Choroid plexus epithelial cell (primary cell): ENCODE results near the gene BMP7.

ENCODE experiments used
- DNase-seq: peaks from one replicate; pipeline ENCODE4 v3.0.0-alpha.2; 2010; ENCODE audit warnings: low read depth
- H3K4me3 ChIP-seq: 2 replicates; pipeline ENCODE4 v1.5.1; 2011; ENCODE audit warnings: low read depth, mild to moderate bottlenecking, control low read depth, low read length, moderate library complexity
- TF ChIP-seq, protein P1 (sequence below): conservative IDR thresholded peaks from 2 replicates; pipeline ENCODE4 v1.5.1; 2011; ENCODE audit warnings: low read depth, mild to moderate bottlenecking, control low read depth, inconsistent platforms, low read length, moderate library complexity

The BMP7 gene

DNA sequence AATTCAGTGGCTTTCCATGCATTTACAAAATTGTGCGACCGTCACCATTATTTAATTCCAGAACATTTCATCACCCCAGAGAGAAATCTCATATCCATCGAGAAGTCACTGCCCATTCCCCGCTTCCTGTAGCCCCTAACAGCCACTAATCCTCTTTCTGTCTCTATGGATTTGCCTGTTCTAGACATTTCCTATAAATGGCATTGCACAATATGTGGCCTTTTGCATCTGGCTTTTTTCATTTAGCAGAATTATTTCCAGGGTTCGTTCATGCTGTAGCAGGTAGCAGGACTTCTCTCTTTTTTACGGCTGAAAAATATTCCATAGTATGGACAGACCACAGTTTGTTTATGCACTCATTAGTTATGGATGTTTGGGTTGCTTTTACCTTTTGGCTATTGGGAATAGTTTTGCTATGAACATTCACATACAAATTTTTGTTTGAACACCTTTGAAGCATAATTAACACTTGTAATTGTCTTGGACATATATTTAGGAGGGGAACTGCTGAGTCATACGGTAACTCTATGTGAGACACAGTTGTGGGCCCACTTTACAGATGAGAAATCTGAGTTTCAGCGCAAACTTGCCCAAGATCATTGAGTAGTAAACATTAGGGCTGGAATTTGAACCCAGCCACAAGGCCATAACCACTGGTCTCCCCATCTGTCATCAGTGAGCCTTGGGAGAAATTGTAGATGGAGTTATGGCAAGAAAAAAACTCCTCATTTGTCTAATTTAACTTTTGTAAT is 126.9 kb downstream of the BMP7 start:
- DNase-seq = no peak
- H3K4me3 ChIP-seq = no peak overlapping the region
- TF ChIP-seq, protein P1, sequence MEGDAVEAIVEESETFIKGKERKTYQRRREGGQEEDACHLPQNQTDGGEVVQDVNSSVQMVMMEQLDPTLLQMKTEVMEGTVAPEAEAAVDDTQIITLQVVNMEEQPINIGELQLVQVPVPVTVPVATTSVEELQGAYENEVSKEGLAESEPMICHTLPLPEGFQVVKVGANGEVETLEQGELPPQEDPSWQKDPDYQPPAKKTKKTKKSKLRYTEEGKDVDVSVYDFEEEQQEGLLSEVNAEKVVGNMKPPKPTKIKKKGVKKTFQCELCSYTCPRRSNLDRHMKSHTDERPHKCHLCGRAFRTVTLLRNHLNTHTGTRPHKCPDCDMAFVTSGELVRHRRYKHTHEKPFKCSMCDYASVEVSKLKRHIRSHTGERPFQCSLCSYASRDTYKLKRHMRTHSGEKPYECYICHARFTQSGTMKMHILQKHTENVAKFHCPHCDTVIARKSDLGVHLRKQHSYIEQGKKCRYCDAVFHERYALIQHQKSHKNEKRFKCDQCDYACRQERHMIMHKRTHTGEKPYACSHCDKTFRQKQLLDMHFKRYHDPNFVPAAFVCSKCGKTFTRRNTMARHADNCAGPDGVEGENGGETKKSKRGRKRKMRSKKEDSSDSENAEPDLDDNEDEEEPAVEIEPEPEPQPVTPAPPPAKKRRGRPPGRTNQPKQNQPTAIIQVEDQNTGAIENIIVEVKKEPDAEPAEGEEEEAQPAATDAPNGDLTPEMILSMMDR = no peak

DNA sequence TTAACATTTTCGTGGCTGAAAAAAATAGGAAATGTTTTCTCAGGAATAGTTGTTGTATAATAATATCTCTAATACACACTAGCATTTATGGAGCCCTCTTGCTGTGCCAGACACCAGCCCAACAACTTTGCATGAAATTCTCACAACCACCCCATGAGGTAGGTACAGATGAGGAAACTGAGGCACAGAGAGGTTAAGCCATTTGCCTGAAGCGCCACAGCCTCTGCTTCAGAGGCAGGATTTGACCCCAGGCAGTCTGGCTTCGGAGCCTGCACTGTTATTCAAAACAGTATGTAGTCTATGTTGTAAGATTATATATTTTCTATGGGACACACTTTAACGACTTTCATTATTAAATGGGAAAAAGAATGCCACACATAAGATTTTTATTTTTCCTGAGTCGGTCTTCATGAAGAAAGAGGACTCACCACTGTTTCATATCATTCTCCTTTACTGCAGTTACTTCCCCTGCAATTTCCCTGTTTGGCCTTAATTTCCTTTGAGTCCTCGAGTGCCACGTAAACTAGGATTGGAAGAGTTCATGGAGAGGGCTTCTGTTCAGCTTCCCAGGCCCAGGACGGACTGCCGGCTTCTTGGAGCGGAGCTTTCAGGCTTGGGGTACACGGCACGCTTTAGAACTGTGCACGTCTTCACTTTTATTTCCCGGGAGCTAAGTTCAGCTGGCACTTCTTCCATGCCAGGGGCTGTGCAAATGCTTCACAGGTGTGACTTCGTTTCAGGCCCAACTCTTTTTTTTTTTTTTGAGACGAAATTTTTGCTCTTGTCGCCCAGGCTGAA is 128.0 kb downstream of the BMP7 start:
- no peak overlapping the region for H3K4me3 ChIP-seq
- DNase-seq = no peak
- TF ChIP-seq, protein P1 = no peak

DNA sequence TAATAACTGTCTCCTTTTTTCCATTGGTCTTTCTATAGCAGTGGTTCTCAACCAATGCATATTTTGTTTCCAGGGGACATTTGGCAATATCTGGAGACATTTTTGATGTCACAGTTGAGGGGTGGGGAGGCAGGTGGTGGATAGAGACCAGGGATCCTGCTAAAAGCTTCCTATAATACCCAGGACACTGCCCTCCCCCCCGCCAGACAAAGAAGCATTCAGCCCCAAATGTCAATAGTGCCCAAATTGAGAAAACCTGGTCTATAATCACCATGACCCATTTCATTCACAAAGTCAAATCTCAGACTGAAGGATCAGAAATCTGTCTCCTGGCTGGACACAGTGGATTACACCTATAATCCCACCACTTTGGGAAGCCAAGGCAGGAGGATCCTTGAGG is 128.8 kb downstream of the BMP7 start:
- no peak overlapping the region for H3K4me3 ChIP-seq
- TF ChIP-seq, protein P1 = no peak
- DNase-seq = no peak

DNA sequence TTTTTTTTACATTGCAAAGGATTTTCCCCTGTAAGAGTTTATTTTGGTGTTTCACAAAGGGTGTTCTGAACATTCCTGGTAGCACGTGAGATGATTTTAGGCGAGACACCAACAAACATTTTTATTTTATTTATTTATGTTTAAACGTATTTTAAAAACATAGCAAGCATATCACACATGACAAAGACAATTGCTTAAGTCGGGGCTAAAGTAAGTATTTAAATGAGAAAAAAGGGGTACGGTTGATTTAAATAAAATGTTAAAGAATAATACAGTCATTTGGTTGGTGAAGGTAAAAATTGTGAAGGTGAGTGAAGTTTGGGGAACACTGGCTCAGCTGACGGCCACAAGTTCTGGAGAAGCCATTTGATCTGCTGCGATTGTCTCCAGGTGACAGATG is 129.7 kb downstream of the BMP7 start:
- DNase-seq = no peak
- TF ChIP-seq, protein P1 = no peak
- H3K4me3 ChIP-seq = no peak overlapping the region

DNA sequence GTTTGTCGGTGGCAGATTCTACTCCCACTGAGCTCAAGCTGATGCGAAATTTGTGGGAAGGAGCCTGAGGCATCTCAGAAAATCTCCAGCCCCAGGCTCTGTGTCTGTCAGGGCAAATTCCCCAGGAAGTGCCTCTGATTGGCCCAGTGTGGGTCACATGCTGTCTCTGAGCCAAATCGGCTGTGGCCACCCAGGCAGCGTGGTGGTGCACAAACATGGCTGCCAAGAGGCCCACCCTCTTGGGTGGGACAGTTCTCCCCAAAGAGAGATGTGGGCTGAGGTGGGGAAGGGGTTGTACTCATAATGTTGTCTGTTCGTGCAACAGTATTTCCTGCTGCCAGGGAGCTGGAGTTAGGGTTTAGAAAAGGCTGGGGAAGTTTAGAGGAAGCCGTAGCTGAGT is 130.6 kb downstream of the BMP7 start:
- TF ChIP-seq, protein P1 = no peak
- no peak overlapping the region for H3K4me3 ChIP-seq
- no peak for DNase-seq

DNA sequence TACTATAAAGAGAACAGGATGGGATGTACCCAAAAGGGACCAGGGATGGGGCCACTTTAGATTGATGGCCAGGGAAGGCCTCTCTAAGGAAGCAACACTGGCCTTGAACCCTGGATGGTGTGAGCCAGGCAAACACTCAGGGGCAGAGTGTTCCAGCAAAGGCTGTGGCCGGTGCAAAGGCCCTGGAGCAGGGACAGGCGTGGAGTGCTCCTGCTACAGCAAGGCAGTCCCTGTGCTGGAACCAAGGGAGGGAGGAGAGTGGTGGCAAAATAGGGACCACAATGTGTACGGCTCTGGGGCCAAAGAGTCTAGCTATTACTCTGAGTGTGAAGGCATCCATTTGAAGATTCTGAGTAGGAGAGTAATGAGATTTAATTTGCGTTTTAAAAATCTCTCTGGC is 131.6 kb downstream of the BMP7 start:
- TF ChIP-seq, protein P1 = no peak
- no peak for DNase-seq
- no peak overlapping the region for H3K4me3 ChIP-seq
